Parathyroid adenoma (tissue), 2 donors: ENCODE data around the gene NKD1.

Source experiments
- H2AFZ ChIP-seq: fragments of 300-600 bp; sonication (generic); one replicate; pipeline ENCODE4 v1.7.0; 2017; ENCODE audit warnings: antibody characterized with exemption, mild to moderate bottlenecking
- H3K27ac ChIP-seq: fragments of 300-600 bp; sonication (generic); one replicate; pipeline ENCODE4 v1.7.0; 2017
- H3K27me3 ChIP-seq: fragments of 300-600 bp; sonication (generic); one replicate; pipeline ENCODE4 v1.7.0; 2017; ENCODE audit warnings: low read length; ENCODE audit not compliant: control insufficient read depth, insufficient read depth
- H3K36me3 ChIP-seq: fragments of 300-600 bp; sonication (generic); one replicate; pipeline ENCODE4 v1.7.0; 2017; ENCODE audit warnings: low read length; ENCODE audit not compliant: control insufficient read depth, insufficient read depth
- H3K4me1 ChIP-seq: fragments of 300-600 bp; sonication (generic); one replicate; pipeline ENCODE4 v1.7.0; 2017; ENCODE audit warnings: control low read depth
- H3K4me2 ChIP-seq: fragments of 300-600 bp; sonication (generic); one replicate; pipeline ENCODE4 v1.7.0; 2017; ENCODE audit warnings: low read length
- H3K4me3 ChIP-seq: fragments of 300-600 bp; sonication (generic); one replicate; pipeline ENCODE4 v1.7.0; 2017; ENCODE audit warnings: low read depth, low read length
- H3K79me2 ChIP-seq: fragments of 300-600 bp; sonication (generic); one replicate; pipeline ENCODE4 v1.7.0; 2017; ENCODE audit warnings: control low read depth
- H3K9ac ChIP-seq: fragments of 300-600 bp; sonication (generic); one replicate; pipeline ENCODE4 v1.7.0; 2017; ENCODE audit warnings: mild to moderate bottlenecking
- H3K9me3 ChIP-seq: fragments of 300-600 bp; sonication (generic); one replicate; pipeline ENCODE4 v1.7.0; 2017; ENCODE audit warnings: low read length; ENCODE audit not compliant: control insufficient read depth
- TF ChIP-seq, protein P1 (sequence below): fragments of 300-600 bp; sonication (generic); IDR thresholded peaks from one replicate; pipeline ENCODE4 v1.7.0; 2017; ENCODE audit warnings: antibody characterized with exemption, mild to moderate bottlenecking
- donor health status: primary hyperparathyroidism.

Gene NKD1

GRCh38 chr16:50602126-50602525 is 53.9 kb downstream of the NKD1 start:
- Histone ChIP-seq H3K4me1 (no peaks in the 10 kb centered on the region), H3K79me2 (no peaks in the 10 kb centered on the region), H3K27ac (no peak overlapping the region), H3K9ac (no peak overlapping the region), H3K4me3 (no peak overlapping the region), H3K27me3 (no peaks in the 10 kb centered on the region), H3K4me2 (no peak overlapping the region), H2AFZ (no peak overlapping the region), H3K9me3 (no peaks in the 10 kb centered on the region), H3K36me3 (no peaks in the 10 kb centered on the region)
- TF ChIP-seq, protein P1, sequence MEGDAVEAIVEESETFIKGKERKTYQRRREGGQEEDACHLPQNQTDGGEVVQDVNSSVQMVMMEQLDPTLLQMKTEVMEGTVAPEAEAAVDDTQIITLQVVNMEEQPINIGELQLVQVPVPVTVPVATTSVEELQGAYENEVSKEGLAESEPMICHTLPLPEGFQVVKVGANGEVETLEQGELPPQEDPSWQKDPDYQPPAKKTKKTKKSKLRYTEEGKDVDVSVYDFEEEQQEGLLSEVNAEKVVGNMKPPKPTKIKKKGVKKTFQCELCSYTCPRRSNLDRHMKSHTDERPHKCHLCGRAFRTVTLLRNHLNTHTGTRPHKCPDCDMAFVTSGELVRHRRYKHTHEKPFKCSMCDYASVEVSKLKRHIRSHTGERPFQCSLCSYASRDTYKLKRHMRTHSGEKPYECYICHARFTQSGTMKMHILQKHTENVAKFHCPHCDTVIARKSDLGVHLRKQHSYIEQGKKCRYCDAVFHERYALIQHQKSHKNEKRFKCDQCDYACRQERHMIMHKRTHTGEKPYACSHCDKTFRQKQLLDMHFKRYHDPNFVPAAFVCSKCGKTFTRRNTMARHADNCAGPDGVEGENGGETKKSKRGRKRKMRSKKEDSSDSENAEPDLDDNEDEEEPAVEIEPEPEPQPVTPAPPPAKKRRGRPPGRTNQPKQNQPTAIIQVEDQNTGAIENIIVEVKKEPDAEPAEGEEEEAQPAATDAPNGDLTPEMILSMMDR = no peak

DNA sequence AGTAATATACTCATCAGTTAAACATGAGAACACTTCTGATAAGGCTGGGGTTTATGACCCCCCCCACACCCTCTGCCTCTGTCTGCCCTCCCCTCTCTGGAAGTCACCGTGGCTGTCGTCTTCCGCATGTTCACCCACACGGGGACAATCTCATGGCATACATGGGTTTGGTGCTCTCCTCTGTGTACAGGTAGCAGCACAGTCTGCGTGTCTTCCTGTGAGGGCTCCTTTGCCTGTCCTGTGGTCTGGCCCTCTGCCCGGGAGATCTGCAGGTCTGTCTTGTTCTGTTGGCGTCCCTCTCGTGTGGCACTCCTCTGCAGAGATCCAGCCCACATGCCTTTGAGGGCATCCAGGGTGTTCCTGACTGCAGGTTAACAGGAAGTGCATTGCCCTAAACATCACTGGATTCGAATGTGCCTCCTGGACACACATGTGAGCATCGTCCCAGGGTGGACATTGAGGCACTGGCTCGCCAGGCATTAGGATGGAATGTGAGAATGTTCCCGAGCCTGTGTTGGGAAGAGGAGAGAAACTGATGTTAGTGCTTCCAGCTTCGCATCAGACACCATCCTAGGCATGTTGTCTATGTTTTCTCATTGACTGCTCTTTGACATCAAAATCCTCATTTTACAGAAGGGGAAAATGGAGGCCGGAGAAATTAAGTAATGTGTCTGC is 54.5 kb downstream of the NKD1 start:
- Histone ChIP-seq H3K9me3 (no peaks in the 10 kb centered on the region), H3K4me2 (no peak overlapping the region), H3K4me1 (no peaks in the 10 kb centered on the region), H3K4me3 (no peak overlapping the region), H3K27me3 (no peaks in the 10 kb centered on the region), H3K27ac (no peak overlapping the region), H3K79me2 (no peaks in the 10 kb centered on the region), H3K9ac (no peak overlapping the region), H2AFZ (no peak overlapping the region), H3K36me3 (no peaks in the 10 kb centered on the region)
- TF ChIP-seq, protein P1 = no peak

DNA sequence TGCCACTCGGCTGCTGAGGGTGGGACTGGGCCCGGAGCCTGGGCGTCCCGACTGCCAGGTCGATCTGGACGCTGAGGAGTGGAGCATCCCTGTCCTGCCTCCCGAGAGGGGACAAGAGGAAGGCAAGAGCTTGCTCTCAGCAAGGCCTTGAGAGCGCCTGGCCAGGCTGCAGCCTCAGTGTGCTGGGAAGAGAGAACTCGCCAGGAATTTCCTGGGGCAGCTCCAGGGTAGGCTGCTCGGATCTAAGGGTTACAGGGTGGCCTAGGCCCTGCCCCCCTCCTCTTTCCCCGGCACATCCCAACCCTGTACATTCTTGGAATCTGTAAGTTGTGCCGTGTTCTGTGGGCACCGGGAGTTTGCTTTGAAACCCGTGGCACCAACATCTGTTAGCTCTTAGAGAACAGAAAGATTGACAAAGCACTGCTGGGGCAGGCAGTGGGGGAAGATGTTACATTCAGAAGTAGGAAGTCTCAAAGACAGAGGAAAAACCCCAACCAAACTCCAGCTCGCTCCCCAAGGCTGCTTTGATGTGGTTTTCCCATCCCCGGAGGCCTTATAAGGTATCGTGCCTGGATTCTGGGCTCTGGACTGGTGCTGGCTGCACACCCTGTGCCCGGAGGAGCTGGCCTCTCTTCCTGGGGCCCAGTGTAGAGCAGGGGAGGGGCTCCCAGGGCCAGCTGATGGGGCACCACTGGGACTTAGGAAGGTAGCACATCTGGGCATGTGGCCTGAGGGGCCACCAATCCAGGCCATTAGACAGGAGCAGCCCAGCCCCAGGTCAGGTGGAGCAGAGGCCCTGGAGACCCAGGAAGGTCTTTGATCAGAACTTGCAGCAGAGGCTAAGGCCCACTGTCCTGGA is 55.2 kb downstream of the NKD1 start:
- no peak overlapping the region for H2AFZ ChIP-seq

DNA sequence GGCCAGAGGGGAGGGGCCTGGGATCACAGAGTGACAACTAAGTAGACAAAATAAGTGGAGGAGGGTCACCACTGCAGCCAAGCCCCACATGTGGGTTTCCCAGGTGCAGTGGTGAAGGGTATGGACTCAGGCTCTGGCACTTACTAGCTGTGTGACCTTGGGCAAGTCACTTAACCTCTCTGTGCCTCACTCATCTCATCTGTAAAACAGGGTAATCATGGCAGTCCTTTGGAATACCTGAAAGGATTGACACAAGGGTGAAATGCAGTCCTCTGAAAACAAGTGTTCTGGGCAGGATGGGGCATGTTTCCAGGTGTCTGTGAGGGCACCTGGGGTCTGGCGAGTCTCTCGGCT is 55.8 kb downstream of the NKD1 start:
- H3K9ac ChIP-seq = no peak overlapping the region
- H3K9me3 ChIP-seq = no peaks in the 10 kb centered on the region
- H3K4me1 ChIP-seq = no peaks in the 10 kb centered on the region

More for the DNA sequence above, 55.2 kb downstream of the NKD1 start:
- no peak overlapping the region for H3K27ac ChIP-seq
- TF ChIP-seq, protein P1 = no peak
- no peak overlapping the region for H3K9ac ChIP-seq
- H3K4me2 ChIP-seq = no peak overlapping the region
- H3K27me3 ChIP-seq = no peaks in the 10 kb centered on the region
- no peak overlapping the region for H3K4me3 ChIP-seq
- H3K79me2 ChIP-seq = no peaks in the 10 kb centered on the region
- H3K4me1 ChIP-seq = no peaks in the 10 kb centered on the region
- H3K9me3 ChIP-seq = no peaks in the 10 kb centered on the region
- H3K36me3 ChIP-seq = no peaks in the 10 kb centered on the region

More for the DNA sequence above, 55.8 kb downstream of the NKD1 start:
- Histone ChIP-seq H3K4me2 (no peak overlapping the region), H3K27ac (no peak overlapping the region), H3K4me3 (no peak overlapping the region), H3K79me2 (no peaks in the 10 kb centered on the region), H3K36me3 (no peaks in the 10 kb centered on the region), H3K27me3 (no peaks in the 10 kb centered on the region), H2AFZ (no peak overlapping the region)
- TF ChIP-seq, protein P1 = no peak
